IMR-90 (cell line): ENCODE data around the gene SGMS1. TPM values are rescaled to one million over a fixed set of nuclear protein-coding genes. Genes with fewer than 3 reads are reported as not detected.

Experiments used
- ATAC-seq: fragments of 200-7000 bp; cut with Tn5 transposase; 2 replicates; pipeline ENCODE4 v1.9.1; 2020; ENCODE audit warnings: low read depth, mild to moderate bottlenecking, moderate library complexity
- BruUV-seq: library from RNA; stranded (reverse); fragments of 400-500 nt; replicated peaks from 2 replicates; lab custom pipeline; 2021; lab: Mats Ljungman, UMichigan
- CTCF ChIA-PET: fragments of 300-600 bp; formaldehyde crosslinking; extraction: SDS; loops from one replicate; lab custom pipeline; 2021; ENCODE audit warnings: antibody characterized with exemption; lab: Yijun Ruan, JAX
- POLR2A ChIA-PET: fragments of 300-600 bp; sonication (Branson Sonifier 250); formaldehyde crosslinking; loops from one replicate; lab custom pipeline; 2022; ENCODE audit warnings: antibody characterized with exemption; ENCODE audit not compliant: unreplicated experiment; lab: Charles Lee
- DNase-seq: peaks from one replicate; pipeline ENCODE4 v3.0.0; 2013
- H2AFZ ChIP-seq: replicated peaks from 2 replicates; pipeline ENCODE3; 2013; ENCODE audit warnings: low read length, mild to moderate bottlenecking; ENCODE audit not compliant: poor library complexity
- H2AK5ac ChIP-seq: 2 replicates; pipeline ENCODE4 v1.6.1; 2013; ENCODE audit warnings: low read depth, low read length, inconsistent platforms
- H2AK9ac ChIP-seq: replicated peaks from 2 replicates; pipeline ENCODE3; 2013; ENCODE audit warnings: mild to moderate bottlenecking, low read depth, low read length, moderate library complexity; ENCODE audit not compliant: poor library complexity
- H2BK120ac ChIP-seq: 2 replicates; pipeline ENCODE4 v1.6.1; 2013; ENCODE audit warnings: low read depth, low read length, inconsistent platforms
- H2BK15ac ChIP-seq: 3 replicates; pipeline ENCODE4 v1.6.1; 2013; ENCODE audit warnings: low read depth, low read length, inconsistent platforms
- H2BK20ac ChIP-seq: 2 replicates; pipeline ENCODE4 v1.6.1; 2013; ENCODE audit warnings: low read depth, mild to moderate bottlenecking, inconsistent platforms, low read length, moderate library complexity
- H2BK5ac ChIP-seq: 2 replicates; pipeline ENCODE4 v1.6.1; 2013; ENCODE audit warnings: mild to moderate bottlenecking, low read depth, low read length, inconsistent platforms; ENCODE audit not compliant: poor library complexity, severe bottlenecking
- H3K14ac ChIP-seq: replicated peaks from 2 replicates; pipeline ENCODE4 v1.6.1; 2013; ENCODE audit warnings: low read depth, low read length, inconsistent platforms
- H3K18ac ChIP-seq: 2 replicates; pipeline ENCODE4 v1.6.1; 2013; ENCODE audit warnings: low read depth, low read length, control low read depth
- H3K23ac ChIP-seq: 2 replicates; pipeline ENCODE4 v1.6.1; 2013; ENCODE audit warnings: low read depth, low read length, inconsistent platforms
- H3K27ac ChIP-seq: 2 replicates; pipeline ENCODE4 v1.5.1; 2013; ENCODE audit warnings: mild to moderate bottlenecking, control low read depth, low read length; ENCODE audit not compliant: insufficient read depth
- H3K27me3 ChIP-seq: 2 replicates; pipeline ENCODE4 v1.6.1; 2013; ENCODE audit warnings: low read length; ENCODE audit not compliant: control insufficient read depth, insufficient read depth
- H3K36me3 ChIP-seq: 2 replicates; pipeline ENCODE4 v1.6.1; 2013; ENCODE audit warnings: low read length, mixed read lengths; ENCODE audit not compliant: control insufficient read depth, insufficient read depth
- H3K4ac ChIP-seq: 2 replicates; pipeline ENCODE4 v1.6.1; 2013; ENCODE audit warnings: low read depth, low read length, inconsistent platforms
- H3K4me1 ChIP-seq: 2 replicates; pipeline ENCODE4 v1.6.1; 2013; ENCODE audit warnings: low read length, mixed read lengths; ENCODE audit not compliant: control insufficient read depth, insufficient read depth
- H3K4me2 ChIP-seq: 2 replicates; pipeline ENCODE4 v1.6.1; 2013; ENCODE audit warnings: low read depth, mild to moderate bottlenecking, control low read depth, low read length, moderate library complexity
- H3K4me3 ChIP-seq: 2 replicates; pipeline ENCODE4 v1.5.1; 2013; ENCODE audit warnings: low read depth, mild to moderate bottlenecking, control low read depth, low read length, moderate library complexity; ENCODE audit not compliant: insufficient read depth
- H3K56ac ChIP-seq: 2 replicates; pipeline ENCODE4 v1.6.1; 2013; ENCODE audit warnings: low read length, inconsistent platforms; ENCODE audit not compliant: insufficient read depth; ENCODE audit errors: extremely low read depth
- H3K79me1 ChIP-seq, 2 experiments: 2 replicates each; pipeline ENCODE4 v1.6.1; 2013; ENCODE audit warnings: low read length in 2 of 2, inconsistent platforms in 1 of 2, low read depth in 1 of 2
- H3K9ac ChIP-seq: 2 replicates; pipeline ENCODE4 v1.6.1; 2013; ENCODE audit warnings: low read depth, low read length, control low read depth
- H3K9me1 ChIP-seq: 2 replicates; pipeline ENCODE4 v1.6.1; 2013; ENCODE audit warnings: low read length, inconsistent platforms; ENCODE audit not compliant: insufficient read depth
- H3K9me3 ChIP-seq: 2 replicates; pipeline ENCODE4 v1.6.1; 2013; ENCODE audit warnings: low read length; ENCODE audit not compliant: control insufficient read depth, insufficient read depth
- H4K20me1 ChIP-seq: 2 replicates; pipeline ENCODE4 v1.6.1; 2013; ENCODE audit warnings: low read length, inconsistent platforms; ENCODE audit not compliant: insufficient read depth
- H4K5ac ChIP-seq: 2 replicates; pipeline ENCODE4 v1.6.1; 2013; ENCODE audit warnings: mild to moderate bottlenecking, low read depth, low read length, control low read depth
- H4K8ac ChIP-seq, 2 experiments: 2 replicates each; pipeline ENCODE4 v1.6.1; 2013; ENCODE audit warnings: low read depth in 2 of 2, low read length in 2 of 2, control low read depth in 1 of 2, inconsistent platforms in 1 of 2
- H4K91ac ChIP-seq: 2 replicates; pipeline ENCODE4 v1.6.1; 2013; ENCODE audit warnings: low read depth, low read length, inconsistent platforms; ENCODE audit not compliant: insufficient read depth
- BHLHE40 ChIP-seq: fragments of 150-350 bp; IDR thresholded peaks from 2 replicates; pipeline ENCODE4 v1.6.1; 2016; ENCODE audit warnings: mild to moderate bottlenecking, low read depth, low read length
- CEBPB ChIP-seq: IDR thresholded peaks from 2 replicates; pipeline ENCODE4 v1.6.1; 2012; ENCODE audit warnings: low read depth, low read length, improper control_type of control experiment
- CHD1 ChIP-seq: IDR thresholded peaks from 2 replicates; pipeline ENCODE4 v1.6.1; 2012; ENCODE audit warnings: low read depth, low read length, improper control_type of control experiment
- CTCF ChIP-seq: conservative IDR thresholded peaks from 2 replicates; pipeline ENCODE4 v1.5.1; 2012; ENCODE audit warnings: mild to moderate bottlenecking, low read depth, low read length, improper control_type of control experiment
- ELK1 ChIP-seq: fragments of 150-350 bp; IDR thresholded peaks from 2 replicates; pipeline ENCODE4 v1.6.1; 2016; ENCODE audit warnings: low read depth, mild to moderate bottlenecking, low read length, moderate library complexity, borderline replicate concordance
- FOS ChIP-seq: fragments of 150-350 bp; IDR thresholded peaks from 2 replicates; pipeline ENCODE4 v1.6.1; 2016; ENCODE audit warnings: low read depth, low read length
- MAFK ChIP-seq: IDR thresholded peaks from 2 replicates; pipeline ENCODE4 v1.6.1; 2012; ENCODE audit warnings: low read depth, low read length, improper control_type of control experiment
- MAZ ChIP-seq: IDR thresholded peaks from 2 replicates; pipeline ENCODE4 v1.6.1; 2012; ENCODE audit warnings: low read depth, mild to moderate bottlenecking, low read length, improper control_type of control experiment, moderate library complexity, borderline replicate concordance
- MXI1 ChIP-seq: IDR thresholded peaks from 2 replicates; pipeline ENCODE4 v1.6.1; 2012; ENCODE audit warnings: low read depth, mild to moderate bottlenecking, low read length, moderate library complexity, borderline replicate concordance
- NFE2L2 ChIP-seq: fragments of 150-350 bp; IDR thresholded peaks from 2 replicates; pipeline ENCODE4 v1.6.1; 2016; ENCODE audit warnings: low read depth, mild to moderate bottlenecking, low read length
- POLR2A ChIP-seq: IDR thresholded peaks from 2 replicates; pipeline ENCODE4 v1.6.1; 2012; ENCODE audit warnings: mild to moderate bottlenecking, low read depth, low read length
- RAD21 ChIP-seq: IDR thresholded peaks from 2 replicates; pipeline ENCODE4 v1.6.1; 2012; ENCODE audit warnings: low read length, improper control_type of control experiment
- RCOR1 ChIP-seq: IDR thresholded peaks from 2 replicates; pipeline ENCODE4 v1.6.1; 2012; ENCODE audit warnings: mild to moderate bottlenecking, low read length, improper control_type of control experiment; ENCODE audit not compliant: insufficient replicate concordance
- RFX5 ChIP-seq: IDR thresholded peaks from 2 replicates; pipeline ENCODE4 v1.8.0; 2012; ENCODE audit warnings: low read depth, mild to moderate bottlenecking, low read length, moderate library complexity
- SMC3 ChIP-seq: fragments of 150-350 bp; IDR thresholded peaks from 2 replicates; pipeline ENCODE4 v1.6.1; 2016; ENCODE audit warnings: low read depth, mild to moderate bottlenecking, antibody characterized with exemption, low read length, moderate library complexity
- USF2 ChIP-seq: fragments of 150-350 bp; IDR thresholded peaks from 2 replicates; pipeline ENCODE4 v1.6.1; 2017; ENCODE audit warnings: mild to moderate bottlenecking, antibody characterized with exemption, low read length, low read depth
- WGBS, 2 experiments: methylation state at CpG; one replicate each; pipeline versions ENCODE4 v1.1.5 to v1.1.7; 2013; ENCODE audit warnings: missing lambda C conversion rate in 2 of 2; ENCODE audit not compliant: insufficient read length in 1 of 2; ENCODE audit errors: extremely low coverage in 2 of 2; 5-methylcytosine and 5-hydroxymethylcytosine counted together
- dilution Hi-C: fragments of 300-500 bp; cut with HindIII; formaldehyde crosslinking; loops from one replicate; pipeline ENCODE4 v1.14.3; 2018; ENCODE audit warnings: low sequenced_read_pairs; ENCODE audit not compliant: unreplicated experiment
- in situ Hi-C: fragments of 300-500 bp; cut with MboI; formaldehyde crosslinking; loops from 3 replicates; pipeline ENCODE4 v1.14.3; 2019; ENCODE audit warnings: low sequenced_read_pairs, inconsistent platforms, mixed read lengths
- intact Hi-C: fragments of 100-400 bp; cut with micrococcal nuclease; formaldehyde crosslinking; loops from 2 replicates; pipeline ENCODE4 v1.10.0; 2022
- polyA plus RNA-seq, 3 experiments: library from polyadenylated mRNA; depleted of rRNA; stranded (reverse); fragments of >200 nt; gene quantifications; 2 replicates each; pipeline ENCODE4 v1.2.3, GENCODE V29; 2012; ENCODE audit warnings: low replicate concordance in 1 of 3
- total RNA-seq: library from RNA; depleted of rRNA; stranded (reverse); fragments of >200 nt; gene quantifications from 2 replicates; pipeline ENCODE4 v1.2.3, GENCODE V29; 2012

Gene SGMS1
- total and polyA plus RNA-seq, 2 of the 4 experiments (the other 2 are of a cell fraction), result 9.8 to 30.8 TPM

DNA sequence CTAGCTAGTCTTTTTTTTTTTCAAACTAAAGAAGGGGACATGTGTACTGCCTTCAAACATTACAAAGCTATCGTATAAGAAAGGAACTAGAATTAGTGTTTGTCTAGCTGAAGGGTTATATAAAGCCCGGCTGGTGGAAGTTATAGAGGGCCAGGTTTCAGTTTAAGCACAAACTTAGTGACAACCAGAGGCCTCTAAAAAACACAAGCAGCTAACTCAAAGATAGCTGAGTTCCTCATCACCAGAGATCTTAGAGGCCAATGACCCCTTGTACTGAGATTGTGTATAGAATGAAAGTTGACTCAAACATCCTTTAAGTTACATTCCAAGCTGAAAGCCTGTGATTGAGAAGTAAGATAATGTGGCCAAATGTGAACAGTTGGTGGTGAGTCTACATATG is 28.1 kb upstream of the SGMS1 start:
- no peak overlapping the region for H3K23ac ChIP-seq
- no peak overlapping the region for H3K56ac ChIP-seq
- intact Hi-C loops, result no loop called here
- no peak overlapping the region for H3K14ac ChIP-seq
- H3K4me2 ChIP-seq, result peak overlapping the region; percentile 0; the same call in 1 of the 2 replicates
- ChIA-PET CTCF (interaction anchor here (0.9 kb wide), 1 partner anchor 20 kb away, joined by 3 read pairs; no protein-coding TSS in a partner anchor), POLR2A (interaction anchor here (0.6 kb wide), 2 partner anchors 284 to 1418 kb away, joined by 3 to 7 read pairs; no protein-coding TSS in a partner anchor)
- no peak overlapping the region for H2BK20ac ChIP-seq
- H3K27me3 ChIP-seq, result no peaks in the 10 kb centered on the region
- H3K27ac ChIP-seq, result no peak overlapping the region
- H3K36me3 ChIP-seq, result no peaks in the 10 kb centered on the region
- no peak overlapping the region for H2BK5ac ChIP-seq
- H2AK5ac ChIP-seq, result no peak overlapping the region
- no peak overlapping the region for H2AK9ac ChIP-seq
- no peak overlapping the region for H2BK15ac ChIP-seq
- TF ChIP-seq BHLHE40, result no peak
- no peak for TF ChIP-seq MAZ
- no peak for TF ChIP-seq POLR2A
- TF ChIP-seq RCOR1, result no peak
- TF ChIP-seq USF2, result no peak
- TF ChIP-seq RAD21, result no peak
- TF ChIP-seq CHD1, result no peak
- no peak for TF ChIP-seq ELK1
- no peak for TF ChIP-seq CTCF
- no peak for TF ChIP-seq MXI1
- TF ChIP-seq NFE2L2, result no peak
- TF ChIP-seq MAFK, result no peak
- no peak for TF ChIP-seq RFX5
- no peak for TF ChIP-seq FOS
- no peak for TF ChIP-seq CEBPB
- no peak for TF ChIP-seq SMC3
- H2BK120ac ChIP-seq, result no peak overlapping the region
- dilution Hi-C loops, result no loop called here
- H3K9ac ChIP-seq, result no peak overlapping the region
- no peaks in the 10 kb centered on the region; the same call in 1 of the 2 replicates for H3K9me3 ChIP-seq
- no peak overlapping the region; a peak in 1 of 4 replicates for H4K8ac ChIP-seq
- H3K4me3 ChIP-seq, result no peak overlapping the region
- no TSS peak for BruUV-seq
- H3K4me1 ChIP-seq, result peaks cover 4% of the 10 kb centered on the region
- no peaks in the 10 kb centered on the region; a peak in 1 of 4 replicates for H3K79me1 ChIP-seq
- H4K20me1 ChIP-seq, result no peaks in the 10 kb centered on the region
- ATAC-seq (peak; percentile 61; the same call in 1 of the 2 replicates), DNase-seq (peak; percentile 21)
- H4K91ac ChIP-seq, result no peak overlapping the region
- H2AFZ ChIP-seq, result no peak overlapping the region
- H4K5ac ChIP-seq, result no peak overlapping the region
- in situ Hi-C loops, result no loop called here
- no peaks in the 10 kb centered on the region for H3K9me1 ChIP-seq
- no CpG with 5 or more reads among the region's 2 CpGs for WGBS, 2 experiments
- no peak overlapping the region for H3K18ac ChIP-seq
- H3K4ac ChIP-seq, result no peak overlapping the region
